ENCODE measurements around the gene TRIM14.
"Not testable (repeated sequence)": the region's sequence is repeated elsewhere in the genome, so short reads cannot be mapped to it uniquely, and the experiment has no call there.

TRIM14 gene

GRCh38 chr9:98086461-98086860 is 32.6 kb downstream of the TRIM14 start:
- H3K9me3 Mint-ChIP-seq (ENCODE audit: low read depth), result no peaks in the 10 kb centered on the region
- peaks cover 43% of the 10 kb centered on the region for H3K4me1 Mint-ChIP-seq (ENCODE audit: low read depth)
- H3K36me3 Mint-ChIP-seq, result peaks cover 12% of the 10 kb centered on the region
- no peaks in the 10 kb centered on the region for H3K27me3 Mint-ChIP-seq
- H3K27ac Mint-ChIP-seq, result peak overlapping the region; percentile 73
- peak overlapping the region; percentile 70 for H3K4me3 Mint-ChIP-seq

GRCh38 chr9:98085944-98086343 is 33.1 kb downstream of the TRIM14 start:
- Mint-ChIP-seq H3K4me3 (no peak overlapping the region), H3K4me1 (ENCODE audit: low read depth) (peaks cover 48% of the 10 kb centered on the region), H3K27me3 (no peaks in the 10 kb centered on the region), H3K9me3 (ENCODE audit: low read depth) (no peaks in the 10 kb centered on the region), H3K36me3 (peaks cover 12% of the 10 kb centered on the region), H3K27ac (peak overlapping the region; percentile 73)

GRCh38 chr9:98085058-98085457 is 34.0 kb downstream of the TRIM14 start:
- H3K4me1 Mint-ChIP-seq (ENCODE audit: low read depth), result peaks cover 48% of the 10 kb centered on the region
- H3K9me3 Mint-ChIP-seq (ENCODE audit: low read depth), result no peaks in the 10 kb centered on the region
- H3K27ac Mint-ChIP-seq, result no peak overlapping the region
- peaks cover 12% of the 10 kb centered on the region for H3K36me3 Mint-ChIP-seq
- no peak overlapping the region for H3K4me3 Mint-ChIP-seq
- H3K27me3 Mint-ChIP-seq, result no peaks in the 10 kb centered on the region

GRCh38 chr9:98084396-98084795 is 34.6 kb downstream of the TRIM14 start:
- Mint-ChIP-seq H3K4me1 (ENCODE audit: low read depth) (peaks cover 42% of the 10 kb centered on the region), H3K9me3 (ENCODE audit: low read depth) (no peaks in the 10 kb centered on the region), H3K36me3 (peaks cover 11% of the 10 kb centered on the region), H3K27ac (no peak overlapping the region), H3K27me3 (no peaks in the 10 kb centered on the region), H3K4me3 (no peak overlapping the region)

- peaks cover 11% of the 10 kb centered on the region for H3K36me3 Mint-ChIP-seq
- peak overlapping the region; percentile 65 for H3K27ac Mint-ChIP-seq
- no peak overlapping the region for H3K4me3 Mint-ChIP-seq
These were observed 35.3 kb downstream of the TRIM14 start for GRCh38 chr9:98083566-98084183.

GRCh38 chr9:98083061-98083501 is 35.9 kb downstream of the TRIM14 start:
- H3K9me3 Mint-ChIP-seq (ENCODE audit: low read depth), result no peaks in the 10 kb centered on the region
- H3K27ac Mint-ChIP-seq, result peak overlapping the region; percentile 84
- H3K36me3 Mint-ChIP-seq, result peaks cover 11% of the 10 kb centered on the region
- no peak overlapping the region for H3K4me3 Mint-ChIP-seq
- H3K27me3 Mint-ChIP-seq, result no peaks in the 10 kb centered on the region
- H3K4me1 Mint-ChIP-seq (ENCODE audit: low read depth), result peaks cover 42% of the 10 kb centered on the region

More at GRCh38 chr9:98083566-98084183, 35.3 kb downstream of the TRIM14 start:
- Mint-ChIP-seq H3K9me3 (ENCODE audit: low read depth) (no peaks in the 10 kb centered on the region), H3K27me3 (no peaks in the 10 kb centered on the region), H3K4me1 (ENCODE audit: low read depth) (peaks cover 43% of the 10 kb centered on the region)

GRCh38 chr9:98081477-98082219 is 37.4 kb downstream of the TRIM14 start:
- H3K27me3 Mint-ChIP-seq, result no peaks in the 10 kb centered on the region
- H3K4me1 Mint-ChIP-seq (ENCODE audit: low read depth), result peaks cover 46% of the 10 kb centered on the region
- no peak overlapping the region for H3K4me3 Mint-ChIP-seq
- H3K9me3 Mint-ChIP-seq (ENCODE audit: low read depth), result no peaks in the 10 kb centered on the region
- H3K27ac Mint-ChIP-seq, result peak overlapping the region; percentile 84
- peaks cover 12% of the 10 kb centered on the region for H3K36me3 Mint-ChIP-seq

- Mint-ChIP-seq H3K4me1 (ENCODE audit: low read depth) (peaks cover 50% of the 10 kb centered on the region), H3K27ac (peak overlapping the region; percentile 84), H3K27me3 (no peaks in the 10 kb centered on the region), H3K36me3 (peaks cover 9% of the 10 kb centered on the region), H3K4me3 (no peak overlapping the region), H3K9me3 (ENCODE audit: low read depth) (no peaks in the 10 kb centered on the region)
These were observed 38.2 kb downstream of the TRIM14 start for GRCh38 chr9:98080780-98081179.

- Mint-ChIP-seq H3K27ac (no peak overlapping the region), H3K27me3 (no peaks in the 10 kb centered on the region), H3K4me3 (no peak overlapping the region), H3K36me3 (peaks cover 9% of the 10 kb centered on the region), H3K4me1 (ENCODE audit: low read depth) (peaks cover 55% of the 10 kb centered on the region), H3K9me3 (ENCODE audit: low read depth) (no peaks in the 10 kb centered on the region)
These were observed 38.7 kb downstream of the TRIM14 start for GRCh38 chr9:98080326-98080725.

GRCh38 chr9:98078895-98079294 is 40.1 kb downstream of the TRIM14 start:
- Mint-ChIP-seq H3K27me3 (no peaks in the 10 kb centered on the region), H3K36me3 (peaks cover 9% of the 10 kb centered on the region), H3K27ac (peak overlapping the region; percentile 66), H3K4me1 (ENCODE audit: low read depth) (peaks cover 67% of the 10 kb centered on the region), H3K9me3 (ENCODE audit: low read depth) (no peaks in the 10 kb centered on the region), H3K4me3 (no peak overlapping the region)

- H3K36me3 Mint-ChIP-seq; H3K9me3 Mint-ChIP-seq (ENCODE audit: low read depth); H3K4me3 Mint-ChIP-seq; H3K27me3 Mint-ChIP-seq: not testable (repeated sequence)
- Mint-ChIP-seq H3K4me1 (ENCODE audit: low read depth) (peaks cover 48% of the 10 kb centered on the region), H3K27ac (peak overlapping the region; percentile 83)
These were observed 42.5 kb downstream of the TRIM14 start for GRCh38 chr9:98076514-98076890.

GRCh38 chr9:98075332-98075805 is 43.7 kb downstream of the TRIM14 start:
- no peaks in the 10 kb centered on the region for H3K27me3 Mint-ChIP-seq
- H3K36me3 Mint-ChIP-seq, result peaks cover 7% of the 10 kb centered on the region
- H3K4me1 Mint-ChIP-seq (ENCODE audit: low read depth), result peaks cover 41% of the 10 kb centered on the region
- no peaks in the 10 kb centered on the region for H3K9me3 Mint-ChIP-seq (ENCODE audit: low read depth)
- H3K4me3 Mint-ChIP-seq, result peak overlapping the region; percentile 67
- H3K27ac Mint-ChIP-seq, result peak overlapping the region; percentile 83

GRCh38 chr9:98074115-98074990 is 44.7 kb downstream of the TRIM14 start:
- H3K4me1 Mint-ChIP-seq (ENCODE audit: low read depth), result peaks cover 43% of the 10 kb centered on the region
- H3K4me3 Mint-ChIP-seq, result peak overlapping the region; percentile 59
- no peaks in the 10 kb centered on the region for H3K27me3 Mint-ChIP-seq
- peaks cover 7% of the 10 kb centered on the region for H3K36me3 Mint-ChIP-seq
- no peaks in the 10 kb centered on the region for H3K9me3 Mint-ChIP-seq (ENCODE audit: low read depth)
- peak overlapping the region; percentile 83 for H3K27ac Mint-ChIP-seq

- peaks cover 38% of the 10 kb centered on the region for H3K4me1 Mint-ChIP-seq (ENCODE audit: low read depth)
- no peak overlapping the region for H3K27ac Mint-ChIP-seq
- no peaks in the 10 kb centered on the region for H3K36me3 Mint-ChIP-seq
- H3K27me3 Mint-ChIP-seq, result no peaks in the 10 kb centered on the region
- no peaks in the 10 kb centered on the region for H3K9me3 Mint-ChIP-seq (ENCODE audit: low read depth)
- no peak overlapping the region for H3K4me3 Mint-ChIP-seq
These were observed 47.3 kb downstream of the TRIM14 start for GRCh38 chr9:98071737-98072136.

- Mint-ChIP-seq H3K4me1 (ENCODE audit: low read depth) (peaks cover 27% of the 10 kb centered on the region), H3K9me3 (ENCODE audit: low read depth) (no peaks in the 10 kb centered on the region), H3K4me3 (no peak overlapping the region), H3K36me3 (peaks cover 3% of the 10 kb centered on the region), H3K27ac (no peak overlapping the region), H3K27me3 (no peaks in the 10 kb centered on the region)
These were observed 48.3 kb downstream of the TRIM14 start for GRCh38 chr9:98070704-98071103.

Measured in activated naive CD8-positive, alpha-beta T cell (primary cell).